IPS DF 6.9 (cell line): Measurements from ENCODE around the gene GUCY2F.

Experiments used
- DNase-seq: peaks from one replicate; pipeline ENCODE4 v3.0.0-alpha.2; 2013; ENCODE audit warnings: low read depth, low spot score
- H3K27ac ChIP-seq: one replicate; pipeline ENCODE4 v1.5.1; 2013; ENCODE audit warnings: low read length, control low read depth
- H3K27me3 ChIP-seq: 2 replicates; pipeline ENCODE4 v1.6.1; 2013; ENCODE audit warnings: mild to moderate bottlenecking, low read length; ENCODE audit not compliant: control insufficient read depth, insufficient read depth
- H3K36me3 ChIP-seq: 2 replicates; pipeline ENCODE4 v1.6.1; 2013; ENCODE audit warnings: low read length; ENCODE audit not compliant: control insufficient read depth, insufficient read depth
- H3K4me1 ChIP-seq: 2 replicates; pipeline ENCODE4 v1.6.1; 2013; ENCODE audit warnings: low read length; ENCODE audit not compliant: control insufficient read depth, insufficient read depth
- H3K4me3 ChIP-seq: 2 replicates; pipeline ENCODE4 v1.5.1; 2013; ENCODE audit warnings: mild to moderate bottlenecking, low read length
- H3K9me3 ChIP-seq: 2 replicates; pipeline ENCODE4 v1.6.1; 2013; ENCODE audit warnings: low read length, inconsistent platforms; ENCODE audit not compliant: control insufficient read depth, insufficient read depth
- WGBS: extraction: QIAGEN DNeasy Blood & Tissue Kit; methylation state at CpG from one replicate; pipeline ENCODE4 v1.1.7; 2013; ENCODE audit warnings: mixed read lengths, missing lambda C conversion rate; ENCODE audit not compliant: insufficient read length, insufficient coverage; 5-methylcytosine and 5-hydroxymethylcytosine counted together

Gene GUCY2F

DNA sequence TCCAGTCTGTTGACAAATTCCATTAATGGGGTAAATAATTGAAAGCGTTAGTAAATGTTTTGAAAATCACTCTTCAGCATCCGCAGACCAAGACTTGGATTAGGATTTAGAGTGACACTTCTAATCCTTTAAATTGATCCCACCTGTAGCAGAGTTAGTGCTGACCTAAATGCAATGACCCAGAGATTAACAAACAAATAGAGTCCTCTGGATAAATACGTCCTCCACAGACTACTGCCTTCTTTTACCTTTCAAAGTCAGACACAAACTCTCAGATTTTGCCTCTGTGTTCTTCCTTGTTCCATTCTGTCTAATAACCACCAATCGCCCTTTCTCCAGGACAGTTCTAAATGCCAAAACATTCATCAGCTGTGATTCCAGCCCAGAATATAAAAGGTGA, at the start of gene GUCY2F:
GUCY2F (minus strand) TSS at position 101 of the 400 bp plus-strand sequence. CDS start 6,150 bp downstream, outside the sequence.
- no CpG with 5 or more reads among the region's 4 CpGs for WGBS
- no peaks in the 10 kb centered on the region for H3K27me3 ChIP-seq
- DNase-seq: no peak

DNA sequence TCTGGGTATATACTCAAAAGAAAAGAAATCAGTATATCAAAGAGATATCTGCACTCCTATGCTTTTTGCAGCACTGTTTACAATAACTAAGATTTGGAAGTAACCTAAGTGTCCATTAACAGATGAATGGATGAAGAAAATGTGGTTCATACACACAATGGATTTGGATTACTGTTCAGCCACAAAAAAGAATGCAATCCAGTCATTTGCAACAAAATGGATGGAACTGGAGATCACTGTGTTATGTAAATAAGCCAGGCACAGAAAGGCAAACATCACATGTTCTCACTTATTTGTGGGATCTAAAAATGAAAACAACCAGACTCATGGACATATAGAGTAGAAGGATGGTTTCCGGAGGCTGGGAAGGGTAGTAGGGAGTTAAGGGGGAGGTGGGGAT, 37.1 kb upstream of the GUCY2F start:
- no peak overlapping the region for H3K4me3 ChIP-seq
- H3K27ac ChIP-seq: no peak overlapping the region
- DNase-seq: no peak
- no peaks in the 10 kb centered on the region for H3K27me3 ChIP-seq
- no peaks in the 10 kb centered on the region for H3K4me1 ChIP-seq
- no peaks in the 10 kb centered on the region for H3K9me3 ChIP-seq
- 100% methylated on average over 1 of the region's 1 CpG for WGBS
- no peaks in the 10 kb centered on the region for H3K36me3 ChIP-seq

More for the DNA sequence above, at the start of gene GUCY2F:
- Histone ChIP-seq H3K27ac (no peak within 1 kb of the TSS), H3K4me1 (no peaks in the 10 kb centered on the region), H3K4me3 (no peak within 1 kb of the TSS), H3K9me3 (no peaks in the 10 kb centered on the region), H3K36me3 (no peaks in the 10 kb centered on the region)

DNA sequence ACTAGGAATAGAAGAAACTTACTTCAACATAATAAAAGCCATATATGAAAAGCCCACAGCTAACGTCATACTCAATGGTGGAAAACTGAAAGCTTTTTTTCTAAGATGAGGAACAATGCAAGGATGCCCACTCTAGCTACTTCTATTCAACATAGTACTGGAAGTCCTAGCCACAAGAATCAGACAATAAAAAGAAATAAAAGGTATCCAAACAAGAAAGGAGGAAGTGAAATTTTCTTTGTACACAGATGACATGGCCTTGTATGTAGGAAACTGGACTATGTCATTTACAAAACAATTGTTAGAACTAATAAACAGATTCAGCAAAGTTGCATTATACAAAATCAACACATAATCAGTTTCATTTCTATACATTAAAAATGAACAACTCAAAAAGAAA, 29.2 kb upstream of the GUCY2F start:
- Histone ChIP-seq H3K27me3 (no peaks in the 10 kb centered on the region), H3K4me3 (no peak overlapping the region), H3K9me3 (no peaks in the 10 kb centered on the region), H3K36me3 (no peaks in the 10 kb centered on the region), H3K27ac (no peak overlapping the region), H3K4me1 (no peaks in the 10 kb centered on the region)
- no peak for DNase-seq
- no CpG with 5 or more reads among the region's 1 CpG for WGBS

DNA sequence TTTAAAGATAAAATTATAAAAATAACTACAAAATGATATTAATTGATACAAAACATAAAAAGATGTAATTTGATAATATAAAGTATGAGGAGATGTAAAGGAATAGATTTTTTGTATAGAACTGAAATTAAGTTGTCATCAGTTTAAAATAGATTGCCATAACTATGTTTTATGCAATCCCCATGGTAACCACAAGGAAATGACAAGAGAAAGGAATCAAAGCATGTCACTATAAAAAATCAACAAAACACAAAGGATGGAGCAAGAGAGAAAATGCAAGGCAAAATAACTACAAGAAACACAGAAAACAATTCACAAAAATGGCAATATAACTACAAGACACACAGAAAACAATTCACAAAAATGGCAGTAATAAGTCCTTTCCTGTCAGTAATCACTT, 27.0 kb upstream of the GUCY2F start:
- Histone ChIP-seq H3K9me3 (no peaks in the 10 kb centered on the region), H3K4me3 (no peak overlapping the region), H3K4me1 (no peaks in the 10 kb centered on the region), H3K27me3 (no peaks in the 10 kb centered on the region), H3K36me3 (no peaks in the 10 kb centered on the region), H3K27ac (no peak overlapping the region)
- no peak for DNase-seq

DNA sequence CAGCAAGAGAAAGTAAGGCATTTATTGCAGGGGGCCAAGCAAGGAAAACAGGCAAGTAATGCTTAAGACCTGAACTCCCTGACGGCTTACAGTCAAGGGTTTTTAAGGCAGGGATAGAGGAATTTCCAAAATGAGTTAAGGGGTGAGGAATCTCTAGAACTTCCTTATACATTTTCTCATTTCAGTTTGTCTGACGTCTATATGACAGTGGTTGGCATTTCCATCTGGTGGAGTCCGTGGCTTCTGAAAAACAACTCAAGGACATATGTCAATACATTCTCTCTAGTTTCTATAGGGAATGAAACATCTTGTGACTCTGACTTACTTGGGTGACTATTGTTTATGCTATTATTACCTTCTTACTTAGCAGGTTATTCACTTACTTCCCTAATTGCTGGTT, 19.3 kb upstream of the GUCY2F start:
- Histone ChIP-seq H3K27me3 (no peaks in the 10 kb centered on the region), H3K27ac (no peak overlapping the region), H3K36me3 (no peaks in the 10 kb centered on the region), H3K4me1 (no peaks in the 10 kb centered on the region), H3K9me3 (no peaks in the 10 kb centered on the region), H3K4me3 (no peak overlapping the region)
- DNase-seq: no peak
- no CpG with 5 or more reads among the region's 3 CpGs for WGBS

DNA sequence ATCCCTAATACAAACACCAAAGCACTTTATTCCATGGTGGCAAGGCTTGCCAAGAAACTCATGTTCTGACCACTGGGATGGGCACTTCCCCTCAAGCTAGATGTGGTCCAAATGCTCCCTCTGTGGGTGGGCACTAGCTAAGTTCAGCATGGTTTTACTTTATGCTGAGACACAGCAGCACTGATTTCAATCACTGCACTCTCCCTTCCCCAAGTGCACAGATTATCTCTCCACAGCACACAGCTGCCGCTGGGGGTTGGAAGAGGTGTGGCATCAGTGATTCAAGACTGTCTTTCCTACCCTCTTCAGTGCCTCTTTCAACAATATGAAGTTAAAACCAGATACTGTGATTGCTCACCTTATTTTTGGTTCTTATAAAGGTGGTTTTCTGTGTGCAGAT, 16.5 kb upstream of the GUCY2F start:
- Histone ChIP-seq H3K27ac (no peak overlapping the region), H3K4me1 (no peaks in the 10 kb centered on the region), H3K4me3 (no peak overlapping the region), H3K36me3 (no peaks in the 10 kb centered on the region), H3K9me3 (no peaks in the 10 kb centered on the region), H3K27me3 (no peaks in the 10 kb centered on the region)
- no CpG with 5 or more reads among the region's 1 CpG for WGBS
- DNase-seq: no peak

DNA sequence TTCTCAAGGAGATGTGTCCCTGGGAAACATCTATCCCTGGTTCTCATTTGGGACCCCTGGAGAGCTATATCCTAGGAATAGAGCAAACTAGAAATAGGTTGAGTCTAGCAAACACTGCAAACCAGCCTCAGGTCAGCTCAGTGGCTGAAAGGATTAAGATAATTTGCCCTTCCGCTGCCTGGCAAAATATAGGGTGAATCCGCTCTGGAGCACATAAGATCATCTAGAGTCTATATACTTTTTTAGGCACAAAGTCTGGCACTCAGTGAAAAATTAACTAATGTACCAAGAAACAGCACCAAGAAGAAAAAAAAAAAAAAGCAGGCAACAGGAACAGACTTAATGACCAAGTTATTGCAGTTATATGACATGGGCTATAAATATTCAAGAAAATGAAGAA, 7.3 kb upstream of the GUCY2F start:
- H3K4me1 ChIP-seq: no peaks in the 10 kb centered on the region
- H3K36me3 ChIP-seq: no peaks in the 10 kb centered on the region
- H3K27ac ChIP-seq: no peak overlapping the region
- no peak overlapping the region for H3K4me3 ChIP-seq
- no peak for DNase-seq
- WGBS: no CpG with 5 or more reads among the region's 2 CpGs
- no peaks in the 10 kb centered on the region for H3K9me3 ChIP-seq
- H3K27me3 ChIP-seq: no peaks in the 10 kb centered on the region

DNA sequence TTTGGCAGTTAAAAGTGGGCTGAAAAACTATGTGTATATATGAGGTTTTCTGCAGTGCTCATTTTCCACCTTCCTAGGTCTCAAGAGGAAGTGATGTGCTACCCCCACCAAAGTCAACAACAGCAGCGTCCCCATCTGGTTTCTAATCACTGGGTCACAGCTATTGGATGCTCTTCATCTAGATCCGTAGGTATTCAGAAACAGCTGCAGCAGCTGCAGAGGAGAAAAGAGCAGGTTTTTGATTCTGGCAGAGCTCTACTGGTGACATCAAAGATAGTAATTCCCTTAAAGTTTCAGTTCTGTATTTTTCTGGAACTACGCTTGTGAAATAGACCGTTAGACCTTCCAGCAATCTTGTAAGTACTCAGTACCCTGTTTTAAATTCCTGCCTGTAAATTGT, 5.8 kb upstream of the GUCY2F start:
- no CpG with 5 or more reads among the region's 4 CpGs for WGBS
- DNase-seq: no peak

DNA sequence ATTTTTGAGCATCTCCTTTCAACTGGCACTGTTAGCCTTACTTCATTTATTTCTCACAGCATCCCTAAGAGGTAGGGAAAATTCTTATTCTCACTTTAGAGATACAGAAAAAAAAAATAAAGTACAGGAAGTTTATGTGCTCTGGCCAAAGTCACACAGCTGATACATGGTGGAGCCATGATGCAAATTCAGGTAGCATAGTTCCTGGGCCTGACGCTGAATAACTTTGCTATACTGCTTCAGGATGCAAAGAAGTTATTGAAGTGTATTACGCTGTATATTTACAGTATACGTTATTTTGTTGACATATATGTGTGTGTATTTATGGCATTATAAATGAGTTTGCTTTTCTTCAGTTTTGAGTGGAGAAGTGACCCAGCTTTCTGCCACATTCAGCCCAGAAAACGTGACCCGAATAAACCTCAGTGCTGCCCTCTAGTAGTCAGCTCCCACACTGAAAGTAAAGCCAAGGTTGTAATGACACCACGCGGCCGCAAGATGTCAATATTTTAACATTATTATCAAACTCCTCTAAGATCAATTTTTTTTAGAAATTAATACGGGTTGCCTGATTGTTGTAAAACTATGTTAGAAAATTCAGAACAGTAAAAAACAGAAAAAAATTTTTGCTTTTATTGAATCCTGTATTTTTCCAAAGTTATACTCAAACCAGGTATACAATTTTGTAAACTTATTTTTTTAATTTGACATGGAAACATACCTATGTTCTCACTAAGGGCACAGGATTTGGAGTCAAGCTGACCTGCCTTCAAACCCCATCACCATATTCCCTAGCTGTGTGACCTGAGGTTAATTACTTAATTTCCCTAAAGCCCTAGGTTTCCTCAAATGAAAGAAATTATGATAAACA, 3.8 kb upstream of the GUCY2F start:
- H3K9me3 ChIP-seq: no peaks in the 10 kb centered on the region
- DNase-seq: no peak
- H3K4me3 ChIP-seq: no peak overlapping the region
- H3K27me3 ChIP-seq: no peaks in the 10 kb centered on the region
- H3K36me3 ChIP-seq: no peaks in the 10 kb centered on the region
- no peak overlapping the region for H3K27ac ChIP-seq
- H3K4me1 ChIP-seq: no peaks in the 10 kb centered on the region
- no CpG with 5 or more reads among the region's 9 CpGs for WGBS

More for the DNA sequence above, 5.8 kb upstream of the GUCY2F start:
- H3K27ac ChIP-seq: no peak overlapping the region
- H3K4me3 ChIP-seq: no peak overlapping the region
- H3K27me3 ChIP-seq: no peaks in the 10 kb centered on the region
- H3K36me3 ChIP-seq: no peaks in the 10 kb centered on the region
- no peaks in the 10 kb centered on the region for H3K4me1 ChIP-seq
- no peaks in the 10 kb centered on the region for H3K9me3 ChIP-seq

DNA sequence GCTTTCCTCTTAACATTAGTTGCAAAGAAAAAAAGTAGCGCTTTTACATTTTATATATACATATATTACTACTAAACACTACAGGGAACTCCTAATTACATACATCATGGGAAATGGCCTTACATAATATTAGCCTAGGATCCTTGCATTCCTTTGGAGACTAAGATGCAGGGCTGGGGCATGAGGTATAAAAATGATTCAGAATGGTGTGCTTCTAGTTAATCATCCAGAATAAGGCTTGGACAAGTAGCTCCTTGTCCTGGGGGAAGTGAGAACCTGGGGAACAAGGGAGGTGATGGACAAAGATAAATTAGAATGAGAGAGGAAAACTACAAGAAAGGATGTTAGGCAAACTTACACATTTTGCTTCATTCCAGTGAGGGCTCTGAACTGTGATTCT, 3.0 kb upstream of the GUCY2F start:
- Histone ChIP-seq H3K27ac (no peak overlapping the region), H3K4me3 (no peak overlapping the region), H3K9me3 (no peaks in the 10 kb centered on the region), H3K27me3 (no peaks in the 10 kb centered on the region), H3K36me3 (no peaks in the 10 kb centered on the region), H3K4me1 (no peaks in the 10 kb centered on the region)
- no peak for DNase-seq
- WGBS: no CpG with 5 or more reads among the region's 1 CpG
